Measurements from ENCODE around the gene CDC42BPB. TPM values are rescaled to one million over a fixed set of nuclear protein-coding genes. Genes with fewer than 3 reads are reported as not detected.

The CDC42BPB gene
- total RNA-seq, 3 donors from 2014 or later (not counting 1 experiment from before 2014, with no cell fraction given): 0.86 to 2.3 (median 2.0) TPM

DNA sequence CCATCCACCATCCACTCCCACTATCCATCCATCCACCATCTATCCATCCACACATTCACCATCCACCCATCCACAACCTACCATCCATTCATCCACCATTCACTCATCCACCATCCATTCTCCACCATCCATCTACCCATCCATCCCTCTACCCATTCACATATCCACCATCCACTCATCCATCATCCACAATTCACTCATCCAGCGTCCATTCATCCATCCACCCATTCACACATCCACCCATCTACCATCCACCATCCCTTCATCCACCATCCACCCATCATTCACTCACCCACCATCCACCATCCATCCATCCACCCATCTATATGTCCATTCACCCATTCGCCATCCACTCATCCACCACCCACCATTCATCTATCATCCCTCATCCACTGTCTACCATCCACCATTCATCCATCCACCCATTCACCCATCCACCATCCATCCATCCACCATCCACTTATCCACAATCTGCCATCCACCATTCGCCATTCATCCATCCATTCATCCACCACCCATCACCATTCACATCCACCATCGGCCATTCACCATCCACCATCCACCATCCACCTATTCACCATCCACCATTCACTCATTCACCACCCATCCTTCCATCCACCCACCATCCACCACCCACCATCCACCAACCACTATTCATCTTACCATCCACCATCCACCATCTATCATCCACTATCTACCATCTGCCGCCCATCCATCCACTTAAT lies 136.9 kb downstream of the CDC42BPB start:
- no peaks in the 10 kb centered on the region for H3K9me3 ChIP-seq (ENCODE audit: control insufficient read depth, insufficient read depth, low read length)
- DNase-seq: no peak
- no peak overlapping the region for H3K27ac ChIP-seq (ENCODE audit: low read length)
- H3K27me3 Mint-ChIP-seq (ENCODE audit: low read depth in 2 of 2): peaks cover under 1 to 9% of the 10 kb centered on the region in 2 donors
- no peaks in the 10 kb centered on the region for H3K9me3 Mint-ChIP-seq
- no peak overlapping the region for H3K4me3 Mint-ChIP-seq
- WGBS (ENCODE audit: insufficient coverage): 96% methylated on average over 5 of the region's 5 CpGs
- no peaks in the 10 kb centered on the region for H3K4me1 Mint-ChIP-seq
- H3K4me1 ChIP-seq (ENCODE audit: control insufficient read depth, insufficient read depth, low read length): peaks cover 28% of the 10 kb centered on the region
- intact Hi-C loops (cut with micrococcal nuclease): no loop called here
- no peak overlapping the region for H3K27ac Mint-ChIP-seq
- TF ChIP-seq, protein P1, sequence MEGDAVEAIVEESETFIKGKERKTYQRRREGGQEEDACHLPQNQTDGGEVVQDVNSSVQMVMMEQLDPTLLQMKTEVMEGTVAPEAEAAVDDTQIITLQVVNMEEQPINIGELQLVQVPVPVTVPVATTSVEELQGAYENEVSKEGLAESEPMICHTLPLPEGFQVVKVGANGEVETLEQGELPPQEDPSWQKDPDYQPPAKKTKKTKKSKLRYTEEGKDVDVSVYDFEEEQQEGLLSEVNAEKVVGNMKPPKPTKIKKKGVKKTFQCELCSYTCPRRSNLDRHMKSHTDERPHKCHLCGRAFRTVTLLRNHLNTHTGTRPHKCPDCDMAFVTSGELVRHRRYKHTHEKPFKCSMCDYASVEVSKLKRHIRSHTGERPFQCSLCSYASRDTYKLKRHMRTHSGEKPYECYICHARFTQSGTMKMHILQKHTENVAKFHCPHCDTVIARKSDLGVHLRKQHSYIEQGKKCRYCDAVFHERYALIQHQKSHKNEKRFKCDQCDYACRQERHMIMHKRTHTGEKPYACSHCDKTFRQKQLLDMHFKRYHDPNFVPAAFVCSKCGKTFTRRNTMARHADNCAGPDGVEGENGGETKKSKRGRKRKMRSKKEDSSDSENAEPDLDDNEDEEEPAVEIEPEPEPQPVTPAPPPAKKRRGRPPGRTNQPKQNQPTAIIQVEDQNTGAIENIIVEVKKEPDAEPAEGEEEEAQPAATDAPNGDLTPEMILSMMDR (IDR thresholded peaks at IDR 0.05): no peak
- H3K4me3 ChIP-seq (ENCODE audit: low read length): no peak overlapping the region
- no peaks in the 10 kb centered on the region for H3K36me3 ChIP-seq (ENCODE audit: control insufficient read depth, insufficient read depth, low read length)
- ATAC-seq: no peak
- H3K36me3 Mint-ChIP-seq: no peaks in the 10 kb centered on the region
- H3K27me3 ChIP-seq (ENCODE audit: control insufficient read depth, insufficient read depth, low read length): peaks cover 14% of the 10 kb centered on the region

DNA sequence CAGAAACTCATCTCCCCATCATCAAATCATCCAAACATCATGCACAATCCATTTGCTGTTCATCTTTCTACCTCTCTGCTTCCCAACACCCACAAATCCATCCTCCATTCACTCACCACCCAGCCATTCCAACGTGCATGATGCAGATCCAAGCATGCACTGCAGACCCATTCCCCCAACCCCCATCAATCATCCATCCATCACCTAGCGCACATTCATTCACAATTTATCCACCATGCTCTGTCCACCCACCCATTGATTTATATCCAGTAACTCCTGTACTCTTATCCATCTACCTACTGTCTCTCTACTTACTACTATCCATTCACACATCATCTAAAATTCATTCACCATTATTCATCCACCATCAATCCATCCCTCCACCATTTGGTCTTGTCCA lies 138.9 kb downstream of the CDC42BPB start:
- TF ChIP-seq, protein P1 (IDR thresholded peaks at IDR 0.05): no peak
- Mint-ChIP-seq H3K9me3 (no peaks in the 10 kb centered on the region), H3K4me3 (no peak overlapping the region), H3K27me3 (ENCODE audit: low read depth in 2 of 2) (peaks cover 0 to 3% of the 10 kb centered on the region in 2 donors), H3K4me1 (no peaks in the 10 kb centered on the region), H3K36me3 (no peaks in the 10 kb centered on the region), H3K27ac (no peak overlapping the region)
- intact Hi-C loops (cut with micrococcal nuclease): loop anchor here (1.0 to 10.0 kb wide), 2 partner anchors 144 to 224 kb away; partner anchors contain the start of gene TRAF3
- Histone ChIP-seq H3K4me3 (ENCODE audit: low read length) (no peak overlapping the region), H3K9me3 (ENCODE audit: control insufficient read depth, insufficient read depth, low read length) (no peaks in the 10 kb centered on the region), H3K36me3 (ENCODE audit: control insufficient read depth, insufficient read depth, low read length) (no peaks in the 10 kb centered on the region), H3K27ac (ENCODE audit: low read length) (no peak overlapping the region), H3K4me1 (ENCODE audit: control insufficient read depth, insufficient read depth, low read length) (peaks cover 26% of the 10 kb centered on the region), H3K27me3 (ENCODE audit: control insufficient read depth, insufficient read depth, low read length) (peaks cover 3% of the 10 kb centered on the region)
- DNase-seq (no peak), ATAC-seq (no peak)
- WGBS (ENCODE audit: insufficient coverage): 66% methylated on average over 2 of the region's 2 CpGs

DNA sequence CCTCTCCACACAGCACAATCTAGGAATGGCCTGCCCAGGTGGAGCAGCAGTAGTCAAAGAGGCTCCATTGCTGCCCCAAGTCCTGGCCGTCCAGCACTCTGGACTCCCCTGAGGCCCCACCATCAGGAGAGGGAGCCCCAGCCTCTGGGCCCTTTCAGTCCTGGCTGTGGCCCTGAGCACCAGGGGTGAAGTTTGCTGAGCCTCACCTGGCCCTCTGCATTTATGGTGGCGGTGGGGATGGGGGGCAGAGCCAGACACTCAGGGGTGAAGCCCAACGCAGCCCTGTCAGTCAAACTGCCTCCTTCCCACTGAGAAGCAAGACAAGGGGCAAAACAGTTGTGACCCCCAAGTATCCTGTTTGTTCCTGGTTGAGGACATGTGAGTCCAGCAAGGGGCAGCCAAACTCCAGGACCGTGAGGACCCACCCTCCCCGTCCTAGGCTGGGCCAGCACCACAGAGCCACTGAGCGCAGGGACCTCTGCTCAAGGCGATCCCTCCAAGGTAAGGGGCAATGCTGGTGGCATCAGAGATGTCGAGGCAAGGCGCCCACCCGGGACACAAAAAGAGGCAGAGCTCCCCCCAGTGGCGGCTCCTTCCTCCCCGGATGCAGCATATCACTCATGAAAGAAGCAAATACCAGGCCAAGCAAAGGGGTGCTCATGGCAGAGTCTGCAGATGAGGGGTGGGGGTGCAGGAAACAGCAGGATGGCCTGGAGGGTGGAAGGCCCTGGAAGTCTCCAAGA lies 139.7 kb downstream of the CDC42BPB start:
- no peaks in the 10 kb centered on the region for H3K36me3 ChIP-seq (ENCODE audit: control insufficient read depth, insufficient read depth, low read length)
- TF ChIP-seq, protein P1 (IDR thresholded peaks at IDR 0.05): peak; percentile 45
- H3K9me3 ChIP-seq (ENCODE audit: control insufficient read depth, insufficient read depth, low read length): no peaks in the 10 kb centered on the region
- Mint-ChIP-seq H3K4me3 (no peak overlapping the region), H3K36me3 (no peaks in the 10 kb centered on the region), H3K9me3 (no peaks in the 10 kb centered on the region), H3K27me3 (ENCODE audit: low read depth in 2 of 2) (no peaks in the 10 kb centered on the region), H3K27ac (no peak overlapping the region), H3K4me1 (no peaks in the 10 kb centered on the region)
- DNase-seq: peak; percentile 38 to 71
- no peak overlapping the region for H3K27ac ChIP-seq (ENCODE audit: low read length)
- WGBS (ENCODE audit: insufficient coverage): 43% methylated on average over 11 of the region's 12 CpGs
- H3K4me1 ChIP-seq (ENCODE audit: control insufficient read depth, insufficient read depth, low read length): peaks cover 18% of the 10 kb centered on the region
- intact Hi-C loops (cut with micrococcal nuclease): loop anchor here (1.0 to 10.0 kb wide), 2 partner anchors 143 to 223 kb away; partner anchors contain the start of gene TRAF3
- peak in 2 of 3 donors; percentile 52 to 61 for ATAC-seq
- H3K27me3 ChIP-seq (ENCODE audit: control insufficient read depth, insufficient read depth, low read length): peaks cover 3% of the 10 kb centered on the region
- H3K4me3 ChIP-seq (ENCODE audit: low read length): no peak overlapping the region
